ENCODE data around the gene RABL6.
"Not testable (repeated sequence)": the region's sequence is repeated elsewhere in the genome, so short reads cannot be mapped to it uniquely, and the experiment has no call there.

The RABL6 gene

DNA sequence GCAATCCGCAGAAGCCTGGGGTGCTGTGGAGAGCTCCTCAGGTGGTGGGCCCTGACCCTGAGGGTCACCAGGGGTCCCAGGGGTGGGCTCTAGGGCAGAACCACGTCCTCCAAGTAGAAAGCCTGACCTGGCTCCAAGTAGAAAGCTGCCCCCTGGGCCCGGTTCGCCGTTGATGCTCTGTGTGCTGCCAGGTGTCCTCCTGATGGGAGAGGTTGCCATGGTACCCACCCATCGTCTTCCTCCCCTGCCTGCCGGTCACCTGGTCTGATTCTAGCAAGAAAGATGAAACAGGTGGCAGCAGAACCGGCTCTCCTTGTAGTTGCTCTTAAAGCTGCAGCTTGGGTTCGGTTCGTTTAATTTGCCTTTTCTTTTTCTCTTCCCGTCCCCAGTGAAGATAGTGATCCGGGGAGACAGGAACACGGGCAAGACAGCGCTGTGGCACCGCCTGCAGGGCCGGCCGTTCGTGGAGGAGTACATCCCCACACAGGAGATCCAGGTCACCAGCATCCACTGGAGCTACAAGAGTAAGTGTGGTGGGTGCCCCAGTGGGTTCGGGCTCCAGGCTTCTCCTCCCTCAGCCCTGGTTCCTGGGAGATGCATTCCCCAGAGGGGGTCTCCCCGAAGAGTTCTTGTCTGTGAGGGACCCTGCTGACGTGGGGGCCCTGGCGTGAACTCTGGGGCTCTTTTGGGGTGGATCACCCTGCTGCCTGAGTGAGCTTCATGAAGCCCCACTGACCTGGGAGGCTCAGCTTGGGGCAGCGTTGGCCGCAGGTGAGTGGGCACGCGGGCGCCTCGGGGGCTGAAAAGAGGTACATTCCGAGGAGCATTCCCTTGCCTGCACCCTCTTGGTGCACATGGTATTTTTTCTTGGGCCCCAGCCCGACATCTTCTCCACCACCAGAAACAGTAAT, 15.6 kb downstream of the RABL6 start:
- DNase-seq, result no peak

DNA sequence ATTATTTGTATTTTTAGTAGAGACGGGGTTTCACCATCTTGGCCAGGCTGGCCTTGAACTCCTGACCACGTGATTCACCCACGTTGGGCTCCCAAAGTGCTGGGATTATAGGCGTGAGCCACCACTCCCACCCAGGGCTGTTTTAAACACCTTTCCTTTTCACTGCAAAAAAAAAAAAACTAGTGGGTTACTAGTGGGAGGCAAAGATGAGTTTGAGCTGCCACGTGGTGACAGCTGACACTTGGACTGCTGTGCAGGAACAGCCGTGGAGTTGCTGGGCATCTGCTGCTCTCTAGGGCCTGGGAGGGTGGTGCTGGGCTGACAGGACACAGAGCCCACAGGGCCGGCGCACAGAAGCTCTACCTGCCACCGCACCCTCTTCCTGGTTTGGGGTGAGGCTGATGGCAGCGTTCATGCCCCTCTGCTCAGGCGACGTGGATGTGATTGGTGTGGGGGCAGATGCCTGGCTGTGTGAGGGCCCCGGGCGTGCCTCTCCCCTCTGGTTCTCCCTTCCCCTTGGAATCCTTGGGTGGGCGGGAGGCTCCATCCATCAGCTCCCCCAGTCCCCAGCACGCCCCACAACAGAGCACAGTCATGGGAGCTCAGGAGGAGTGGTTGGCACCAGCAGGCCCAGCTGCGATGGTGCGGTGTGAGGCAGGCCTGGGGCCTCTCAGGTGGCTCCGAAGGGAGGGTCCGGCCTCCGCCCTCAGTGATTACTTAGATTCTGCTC, 16.9 kb downstream of the RABL6 start:
- DNase-seq, result no peak

DNA sequence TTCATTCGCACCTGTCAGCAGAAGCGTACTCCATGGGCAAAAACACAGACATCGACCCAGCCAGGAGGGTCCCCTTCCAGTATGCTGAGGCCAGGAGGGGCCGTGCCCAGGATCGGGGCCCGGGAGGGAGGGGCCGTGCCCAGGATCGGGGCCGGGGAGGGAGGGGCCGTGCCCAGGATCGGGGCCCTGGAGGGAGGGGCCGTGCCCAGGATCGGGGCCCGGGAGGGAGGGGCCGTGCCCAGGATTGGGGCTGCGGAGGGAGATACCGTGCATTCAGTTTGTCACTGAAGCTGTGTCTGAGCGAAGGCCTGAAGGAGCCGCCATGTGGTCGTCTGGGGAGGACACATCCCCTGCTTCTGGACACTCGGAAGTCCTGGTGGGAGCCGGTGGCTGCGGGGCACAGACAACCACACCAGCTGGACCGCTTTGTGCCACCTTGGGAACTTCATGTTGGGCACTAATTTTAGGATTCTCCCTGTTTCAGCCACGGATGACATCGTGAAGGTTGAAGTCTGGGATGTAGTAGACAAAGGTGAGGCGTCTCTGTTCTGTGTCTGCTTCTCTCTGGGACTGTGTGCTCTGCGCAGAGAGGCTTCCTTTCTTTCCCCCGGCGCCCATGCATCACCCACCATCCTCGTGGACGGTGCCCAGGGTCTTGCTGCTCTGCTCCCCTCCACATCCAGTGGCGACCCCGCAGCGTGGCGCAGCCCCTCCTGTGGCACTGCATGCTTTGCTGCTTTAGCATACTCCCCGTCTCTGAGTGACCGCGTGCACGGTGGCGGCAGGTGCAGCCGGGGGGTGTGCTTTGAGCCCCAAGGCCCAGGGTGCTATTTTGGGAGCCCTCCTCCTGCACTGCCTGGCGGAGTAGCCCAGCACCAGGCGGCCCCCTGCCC, 17.8 kb downstream of the RABL6 start:
- no peak for DNase-seq

DNA sequence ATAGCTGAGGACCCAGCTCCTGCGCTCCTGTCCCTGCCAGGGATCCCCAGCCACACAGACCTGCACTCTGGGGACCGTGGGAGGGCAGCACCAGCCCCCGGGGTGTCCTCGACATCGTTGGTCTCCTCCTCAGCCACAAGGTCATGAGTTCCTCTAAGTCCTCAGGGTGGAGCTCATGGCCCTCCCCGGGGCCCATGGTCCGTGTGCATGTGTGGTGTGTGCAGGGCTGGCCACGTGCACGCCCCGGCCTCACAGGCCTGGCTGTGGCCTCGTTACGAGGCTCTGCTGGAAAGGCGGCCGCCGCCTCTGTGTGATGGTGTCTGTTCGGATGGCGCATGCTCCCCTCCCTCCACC, 18.4 kb downstream of the RABL6 start:
- DNase-seq, result no peak

DNA sequence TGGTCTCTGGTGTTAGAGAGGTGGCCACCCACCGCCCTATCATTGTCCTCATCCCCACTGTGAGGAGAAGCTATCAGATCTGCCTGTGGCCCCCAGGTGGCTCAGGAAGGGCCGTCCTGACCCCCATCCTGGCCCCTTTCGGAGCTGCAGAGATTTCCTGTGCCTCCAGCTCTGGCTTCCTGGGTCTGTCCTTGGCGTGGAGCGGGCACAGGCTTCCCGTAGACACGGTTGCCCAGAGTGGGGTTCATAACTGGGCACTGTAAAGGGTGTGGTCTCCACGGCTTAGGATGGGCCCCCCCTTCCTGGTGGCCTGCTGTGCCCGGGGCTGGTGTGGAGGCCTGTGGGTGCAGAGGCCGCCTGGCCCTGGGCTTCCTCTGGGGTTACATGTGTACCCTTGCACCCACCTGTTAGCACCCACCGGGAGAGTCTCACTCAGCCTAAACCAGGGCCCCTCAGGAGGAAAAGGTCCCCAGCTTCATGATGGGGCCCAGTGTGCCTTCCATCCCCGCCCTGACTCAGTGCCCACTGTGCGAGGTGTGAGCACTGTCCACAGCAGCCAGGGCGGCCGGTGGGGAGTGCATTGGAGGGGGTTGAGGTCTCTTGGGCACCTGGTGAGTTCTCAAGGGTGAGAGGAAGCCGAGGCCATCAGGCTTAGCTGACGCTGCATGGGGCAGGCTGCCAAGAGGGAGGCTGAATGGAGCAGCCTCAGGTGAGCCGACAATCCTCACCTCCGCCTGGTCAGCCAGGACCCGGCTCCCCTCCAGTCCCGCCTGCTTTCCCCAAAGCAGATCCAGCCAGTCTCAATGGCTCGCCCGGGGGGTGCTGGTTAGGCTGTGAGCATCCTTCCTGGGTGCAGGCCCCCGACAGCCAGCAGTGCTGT, 19.2 kb downstream of the RABL6 start:
- no peak for DNase-seq

DNA sequence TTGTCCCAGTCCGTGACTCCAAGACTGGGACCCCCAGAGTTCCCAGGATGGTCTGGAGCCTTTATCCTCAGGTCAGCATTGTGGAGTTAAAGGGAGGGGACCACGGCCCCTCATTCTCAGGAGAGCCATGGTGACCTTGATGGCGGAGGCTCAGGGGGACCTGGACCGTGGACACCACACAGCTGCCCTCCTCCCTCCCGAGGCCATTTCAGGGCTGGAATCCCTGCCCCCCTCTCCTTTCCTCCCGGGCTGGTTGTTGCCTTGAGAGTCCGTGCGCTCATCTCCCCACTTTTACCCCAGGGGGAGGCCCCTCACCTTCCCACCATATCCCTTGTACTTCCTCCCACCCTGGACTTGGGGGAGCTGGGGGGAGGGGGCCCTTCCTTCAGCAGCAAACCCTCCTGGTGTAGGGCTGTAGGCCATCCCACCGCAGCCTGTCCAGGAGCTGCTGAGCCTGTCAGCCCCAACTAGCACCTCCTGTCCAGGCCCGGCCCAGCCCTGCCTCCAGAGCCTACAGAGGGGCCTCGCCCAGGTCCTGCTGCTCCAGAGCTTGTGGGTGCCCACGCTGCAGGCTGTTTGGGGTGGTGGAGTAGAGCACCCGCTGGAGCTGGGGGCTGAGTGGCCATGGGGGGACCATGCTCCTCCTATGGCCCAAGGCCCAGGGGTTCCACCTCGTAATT, 20.2 kb downstream of the RABL6 start:
- no peak for DNase-seq

DNA sequence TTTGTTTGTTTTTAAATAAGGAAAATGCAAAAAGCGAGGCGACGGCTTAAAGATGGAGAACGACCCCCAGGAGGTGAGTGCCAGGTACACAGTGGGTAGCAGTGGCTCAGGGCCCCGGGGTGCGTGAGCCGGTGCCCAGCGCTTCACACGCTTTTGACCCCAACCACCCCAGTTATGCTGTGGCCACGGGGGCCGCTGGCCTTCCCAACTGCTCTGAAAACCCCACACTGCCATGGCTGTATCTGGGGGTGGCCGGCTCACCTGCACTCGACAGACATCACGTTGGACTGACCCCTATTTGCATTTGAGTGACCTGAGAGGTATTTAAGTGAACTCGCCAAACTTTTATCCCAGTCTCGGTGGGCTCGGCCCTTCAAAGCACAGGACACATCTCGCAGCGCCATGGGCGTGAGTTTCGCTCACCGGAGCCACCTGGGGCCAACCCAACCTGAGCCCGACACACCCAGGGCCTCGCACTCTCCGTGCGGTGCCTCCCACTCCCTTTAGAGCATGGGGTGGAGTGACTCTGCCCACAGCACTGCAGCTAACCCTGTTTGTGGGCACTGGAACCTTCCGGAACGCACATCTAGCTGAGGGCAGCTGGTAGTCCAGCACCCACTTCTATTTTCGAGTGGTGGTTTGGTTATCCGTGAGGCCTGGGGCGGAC, 20.9 kb downstream of the RABL6 start:
- no peak for DNase-seq

DNA sequence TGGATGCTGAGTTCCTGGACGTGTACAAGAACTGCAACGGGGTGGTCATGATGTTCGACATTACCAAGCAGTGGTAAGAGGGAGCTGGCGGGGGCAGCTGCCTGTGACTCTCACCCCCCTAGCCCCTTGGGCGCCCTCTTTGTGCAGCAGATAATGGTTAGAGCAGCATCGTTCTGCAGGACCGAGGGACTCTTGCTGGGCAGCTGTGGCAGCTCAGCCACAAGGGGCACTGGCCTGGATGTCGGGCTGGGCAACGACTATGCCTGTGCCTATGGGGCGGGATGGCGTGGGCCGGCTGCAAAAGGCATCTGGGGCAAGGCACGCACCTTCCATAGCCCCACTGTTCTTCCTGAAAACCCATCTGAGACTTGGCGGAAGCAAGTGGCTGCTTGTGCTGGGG, 21.7 kb downstream of the RABL6 start:
- no peak for DNase-seq

DNA sequence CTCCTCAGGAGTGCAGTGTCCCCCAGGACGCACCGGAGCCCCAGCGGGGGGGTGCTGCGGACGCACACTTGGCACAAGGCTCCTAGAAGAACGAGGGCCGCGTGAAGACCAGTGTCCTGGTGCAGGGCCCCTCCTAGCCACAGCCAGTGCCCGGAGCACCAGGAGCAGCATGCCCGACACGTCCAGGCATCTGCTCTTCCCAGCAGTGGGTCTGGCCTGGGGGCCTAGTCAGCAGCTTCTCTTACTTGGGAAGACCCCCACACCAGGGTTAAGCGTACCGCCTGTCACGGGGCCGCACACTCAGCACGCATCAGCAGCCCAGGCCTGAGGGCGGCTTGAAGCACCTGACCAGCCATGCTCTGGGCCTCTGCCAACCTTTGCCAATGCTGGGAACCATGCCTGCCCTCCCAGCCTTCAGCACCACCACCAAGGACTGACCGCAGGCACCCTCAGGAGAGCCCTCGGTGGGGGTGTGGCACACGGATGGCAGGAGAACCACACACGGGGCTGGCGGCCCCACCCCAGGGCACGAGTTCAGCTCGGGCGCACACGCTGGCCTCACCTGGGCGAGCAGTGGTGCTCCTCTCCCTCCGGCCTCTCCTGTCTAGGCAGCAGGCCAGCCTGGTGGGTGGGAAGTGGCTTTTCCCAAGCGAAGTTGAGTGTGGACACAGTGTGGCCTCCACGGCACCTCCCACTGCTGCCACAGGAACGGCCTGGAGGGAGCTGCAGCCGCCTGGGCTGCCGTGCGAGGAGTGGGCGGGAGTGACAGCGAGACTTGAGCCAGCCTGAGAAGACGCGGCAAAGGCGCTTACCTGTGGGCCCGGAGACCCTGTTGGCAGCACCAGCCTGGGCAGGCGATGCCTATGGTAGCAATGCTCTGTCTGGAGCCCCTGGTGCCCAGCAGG, 22.5 kb downstream of the RABL6 start:
- no peak for DNase-seq

DNA sequence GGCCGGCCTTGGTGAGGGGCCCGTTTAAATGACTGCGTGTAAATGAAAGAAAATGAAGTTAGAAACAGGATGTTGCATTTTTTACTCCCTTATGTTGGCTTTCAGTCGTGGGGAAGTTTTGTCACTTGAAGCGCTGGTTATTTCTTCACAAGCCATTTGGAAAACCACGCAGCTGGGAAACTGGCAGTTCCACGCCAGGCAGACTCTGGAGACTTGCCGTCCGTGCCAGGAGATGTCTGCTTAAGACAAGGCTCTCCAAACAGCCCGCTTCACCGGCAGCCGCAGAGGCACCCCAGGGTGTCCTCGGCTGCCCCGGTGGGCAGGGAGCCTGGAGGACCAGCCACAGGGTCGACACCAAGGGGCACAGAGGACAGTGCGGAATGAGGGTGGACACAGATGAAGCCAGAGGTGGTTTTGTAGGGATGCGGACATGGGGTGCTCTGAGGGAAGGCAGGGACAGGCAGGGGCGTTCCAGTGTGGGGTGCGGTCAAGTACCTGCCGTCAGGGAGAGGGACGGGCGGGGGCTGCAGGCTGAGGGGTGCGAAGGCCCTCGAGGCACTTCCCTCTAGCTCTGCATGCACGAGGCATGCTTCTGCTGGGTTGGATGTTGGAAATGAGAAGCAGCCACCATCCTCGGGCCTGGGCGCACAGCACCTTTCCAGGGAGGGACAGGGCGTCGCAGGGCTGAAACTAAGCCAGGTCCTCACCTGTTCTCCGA, 23.4 kb downstream of the RABL6 start:
- no peak for DNase-seq

DNA sequence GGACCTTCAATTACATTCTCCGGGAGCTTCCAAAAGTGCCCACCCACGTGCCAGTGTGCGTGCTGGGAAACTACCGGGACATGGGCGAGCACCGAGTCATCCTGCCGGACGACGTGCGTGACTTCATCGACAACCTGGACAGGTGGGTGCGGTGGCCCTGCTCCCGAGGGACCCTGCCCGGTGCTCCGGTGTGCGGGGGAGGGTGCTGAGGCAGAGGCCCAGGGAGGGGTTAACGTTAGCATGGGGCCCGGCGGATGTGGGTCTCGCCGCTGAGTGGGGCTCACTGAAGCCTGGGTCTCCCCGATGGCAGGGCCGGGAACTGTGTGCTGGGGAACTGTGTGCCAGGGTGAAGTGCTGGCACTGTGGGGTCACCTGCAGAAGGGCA, 24.0 kb downstream of the RABL6 start:
- DNase-seq, result no peak

DNA sequence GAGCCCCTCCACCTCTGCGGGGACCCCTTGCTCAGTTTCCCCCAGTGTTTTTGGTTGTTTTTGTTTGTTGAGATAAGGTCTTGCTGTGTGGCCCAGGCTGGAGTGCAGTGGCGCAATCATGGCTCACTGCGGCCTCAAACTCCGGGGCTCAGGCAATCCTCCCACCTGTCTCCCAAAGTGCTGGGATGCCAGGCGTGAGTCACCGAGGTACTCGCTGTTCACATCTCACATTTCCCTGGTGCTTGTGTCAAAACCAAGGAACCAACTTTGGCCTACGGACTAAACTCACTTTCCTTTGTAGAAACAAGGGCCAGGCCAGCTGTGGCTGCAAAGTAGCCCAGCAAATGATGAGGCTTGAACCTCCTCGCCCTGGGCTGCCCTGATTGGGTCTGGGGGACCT, 24.8 kb downstream of the RABL6 start:
- DNase-seq, result no peak

DNA sequence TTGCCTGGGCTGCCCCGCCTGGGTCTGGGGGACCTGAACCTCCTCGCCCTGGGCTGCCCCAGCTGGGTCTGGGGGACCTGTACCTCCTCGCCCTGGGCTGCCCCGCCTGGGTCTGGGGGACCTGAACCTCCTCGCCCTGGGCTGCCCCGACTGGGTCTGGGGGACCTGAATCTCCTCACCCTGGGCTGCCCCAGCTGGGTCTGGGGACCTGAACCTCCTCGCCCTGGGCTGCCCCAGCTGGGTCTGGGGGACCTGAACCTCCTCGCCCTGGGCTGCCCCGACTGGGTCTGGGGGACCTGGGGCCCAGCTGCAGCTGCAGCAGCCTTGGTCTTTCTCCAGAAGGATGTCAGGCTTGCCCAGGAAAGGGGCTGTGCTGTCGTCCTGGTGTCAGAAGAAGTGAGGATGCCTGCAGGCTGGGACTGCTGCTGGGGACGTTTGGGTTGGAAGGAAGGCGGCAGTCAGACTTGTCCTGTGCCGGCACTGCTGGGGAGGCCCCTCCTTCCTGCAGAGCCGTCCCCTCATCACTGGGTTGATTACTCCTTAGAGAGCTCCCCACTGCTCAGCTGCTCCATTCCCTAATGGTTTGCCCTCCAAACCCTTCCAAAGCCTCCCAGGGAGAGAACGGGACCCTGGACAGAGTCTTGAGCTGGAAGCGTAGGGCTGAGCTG, 25.8 kb downstream of the RABL6 start:
- not testable (repeated sequence) for DNase-seq

DNA sequence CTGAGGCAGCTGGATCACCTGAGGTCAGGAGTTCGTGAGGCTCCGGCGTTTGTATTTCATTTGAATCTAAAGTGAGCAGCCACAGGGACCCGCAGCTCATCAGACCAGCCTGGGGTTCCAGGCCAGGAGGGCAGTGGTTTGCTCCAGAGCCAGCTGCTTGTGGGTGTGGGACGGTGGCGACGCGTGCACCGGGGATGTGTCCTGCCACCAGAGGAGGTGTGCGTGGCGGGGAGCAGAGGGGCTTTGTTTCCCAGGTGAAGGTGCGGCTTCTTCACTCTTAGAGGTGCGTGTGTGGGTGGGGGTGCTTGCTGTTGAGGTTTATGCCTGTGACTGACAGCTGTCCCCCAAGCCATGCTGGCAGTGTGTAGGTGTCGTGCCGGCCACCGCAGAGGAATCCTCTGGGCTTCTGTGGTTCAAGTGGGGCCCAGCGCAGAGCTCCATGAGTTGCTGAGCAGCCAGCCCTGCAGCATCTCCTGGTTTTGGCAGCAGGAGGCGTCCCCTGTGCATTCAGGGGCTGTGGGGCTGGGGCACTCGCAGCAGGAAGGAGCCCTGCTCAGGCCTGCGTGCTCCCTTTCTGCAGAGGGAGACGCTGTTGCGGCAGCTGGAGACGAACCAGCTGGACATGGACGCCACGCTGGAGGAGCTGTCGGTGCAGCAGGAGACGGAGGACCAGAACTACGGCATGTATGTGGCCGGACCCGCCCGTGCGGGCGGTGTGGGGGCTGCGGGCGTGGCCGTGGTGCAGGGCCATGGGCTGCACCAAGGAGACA, 27.6 kb downstream of the RABL6 start:
- DNase-seq, result no peak

DNA sequence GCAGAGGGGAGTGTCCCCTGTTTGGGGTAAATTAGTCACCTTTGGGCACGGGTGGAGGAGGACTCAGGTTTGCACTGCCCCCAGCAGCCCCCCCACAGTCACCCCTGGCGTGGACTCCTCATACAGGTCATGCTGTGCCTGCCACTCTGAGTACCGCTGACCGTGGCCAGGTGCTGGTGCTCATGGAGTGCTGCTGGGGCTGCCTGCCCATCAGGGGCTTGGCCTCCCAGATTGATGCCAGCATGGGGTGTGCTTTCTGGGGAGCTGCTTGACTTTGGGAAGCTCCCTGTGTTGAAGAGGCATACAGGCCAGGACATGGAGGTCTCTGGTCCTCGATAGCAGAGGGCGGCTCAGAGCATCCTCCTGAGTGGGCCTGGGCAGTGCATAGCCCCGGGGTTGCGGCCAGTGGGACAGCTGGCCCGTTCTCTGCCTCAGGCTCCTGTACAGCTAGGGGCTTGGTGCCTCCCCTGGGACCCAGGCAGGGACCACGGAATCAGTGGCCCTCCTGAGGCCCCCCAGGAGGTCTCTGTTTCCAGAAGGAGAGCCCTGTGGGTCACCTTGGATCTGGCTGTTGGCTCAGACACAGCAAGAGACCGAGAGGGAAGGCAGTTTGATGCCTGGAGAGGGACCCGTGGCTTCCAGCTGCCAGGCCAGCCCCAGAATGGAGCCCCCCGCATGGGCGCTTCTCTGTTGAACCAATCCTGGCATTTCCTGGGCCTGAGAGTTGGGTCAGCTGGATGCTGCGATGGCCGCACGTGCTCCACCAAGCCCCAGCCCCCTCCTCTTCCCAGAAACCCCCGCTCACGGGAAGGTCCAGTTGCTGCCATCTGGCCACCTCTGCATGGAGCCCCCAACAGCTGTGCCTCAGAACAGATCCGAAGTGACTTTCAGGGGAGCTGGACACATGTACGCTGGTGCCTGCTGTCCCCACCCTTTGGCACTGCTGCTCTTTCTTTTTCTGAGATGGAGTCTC, 28.5 kb downstream of the RABL6 start:
- no peak for DNase-seq

DNA sequence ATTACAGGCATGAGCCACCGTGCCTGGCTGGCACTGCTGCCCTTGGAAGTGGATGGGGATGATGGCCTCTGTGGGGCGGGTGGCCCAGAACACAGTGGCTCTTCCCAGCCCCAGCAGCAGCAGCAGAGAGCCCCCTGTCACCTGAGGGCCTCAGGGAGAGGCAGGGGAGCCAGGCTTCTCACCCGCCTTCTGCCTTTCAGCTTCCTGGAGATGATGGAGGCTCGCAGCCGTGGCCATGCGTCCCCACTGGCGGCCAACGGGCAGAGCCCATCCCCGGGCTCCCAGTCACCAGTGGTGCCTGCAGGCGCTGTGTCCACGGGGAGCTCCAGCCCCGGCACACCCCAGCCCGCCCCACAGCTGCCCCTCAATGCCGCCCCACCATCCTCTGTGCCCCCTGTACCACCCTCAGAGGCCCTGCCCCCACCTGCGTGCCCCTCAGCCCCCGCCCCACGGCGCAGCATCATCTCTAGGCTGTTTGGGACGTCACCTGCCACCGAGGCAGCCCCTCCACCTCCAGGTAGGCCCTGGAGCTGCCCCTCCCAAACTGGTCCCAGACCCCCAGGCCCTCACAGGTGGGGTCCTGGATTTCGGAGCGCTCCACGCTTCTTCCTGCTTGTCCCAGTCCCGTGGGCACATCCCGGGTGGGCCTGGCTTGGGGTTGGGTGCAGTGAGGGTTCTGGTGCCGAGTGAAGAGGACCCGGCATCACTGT, 29.6 kb downstream of the RABL6 start:
- DNase-seq, result no peak

Measured in activated CD4-positive, alpha-beta T cell treated with anti-CD3 and anti-CD28 coated beads, Interleukin-2, Interleukin-6, amounts not matched to agents 100 ng/mL and 50 ng/mL, durations not matched to agents 16 hours and 8 hours (primary cell).